SH-SY5Y (cell line): ENCODE results near the gene TTC21A.

Source experiments
- GATA2 ChIP-seq: IDR thresholded peaks from 2 replicates; pipeline ENCODE4 v1.6.1; 2011; ENCODE audit warnings: mild to moderate bottlenecking, low read depth, low read length
- GATA3 ChIP-seq: IDR thresholded peaks from 2 replicates; pipeline ENCODE4 v1.6.1; 2011; ENCODE audit warnings: low read depth, mild to moderate bottlenecking, low read length, moderate library complexity

TTC21A gene

DNA sequence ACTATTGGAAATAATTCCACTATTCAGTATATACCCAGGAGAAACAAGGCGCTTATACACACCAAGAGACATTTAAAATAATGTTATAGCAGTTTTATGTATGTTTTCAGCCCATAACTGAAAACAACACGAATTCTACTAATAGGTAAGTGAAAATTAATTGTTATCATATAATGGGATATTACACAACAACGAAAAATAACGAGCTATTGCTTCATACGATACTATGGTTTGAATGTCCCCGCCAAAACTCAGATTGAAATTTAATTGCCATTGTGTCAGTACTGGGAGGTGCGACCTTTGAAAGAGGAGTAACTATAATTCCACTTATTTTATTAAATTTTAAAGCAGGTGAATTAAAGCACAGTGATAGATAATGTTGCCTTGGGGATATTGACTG, 49.9 kb downstream of the TTC21A start:
- TF ChIP-seq GATA2 (no peak), GATA3 (no peak)

DNA sequence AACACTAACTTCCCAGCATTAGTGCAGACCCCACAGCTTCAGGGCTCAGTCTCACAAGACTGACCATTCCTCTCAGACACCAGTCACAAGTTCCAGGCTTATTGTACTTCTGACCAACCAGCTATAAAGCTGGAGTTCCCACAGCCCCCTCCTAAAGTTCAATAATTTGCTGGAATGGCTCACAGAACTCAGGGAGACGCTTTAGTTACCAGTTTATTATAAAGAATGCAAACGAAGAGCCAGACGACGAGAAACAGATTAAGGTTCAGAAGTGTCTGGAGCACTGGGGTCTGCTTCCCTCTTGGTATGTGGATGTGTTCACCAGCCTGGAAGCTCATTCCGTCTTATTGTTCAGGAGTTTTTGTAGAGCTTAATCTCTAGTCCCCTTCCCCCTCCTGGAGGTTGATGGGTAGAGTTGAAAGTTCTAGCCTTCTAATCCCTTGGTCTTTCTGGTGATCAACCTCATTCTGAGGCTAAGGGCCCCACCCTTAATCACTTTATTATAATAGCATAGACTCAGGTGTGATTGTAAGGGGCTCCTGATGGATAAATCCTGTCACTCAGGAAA, 50.8 kb downstream of the TTC21A start:
- no peak for TF ChIP-seq GATA2
- TF ChIP-seq GATA3, result no peak

DNA sequence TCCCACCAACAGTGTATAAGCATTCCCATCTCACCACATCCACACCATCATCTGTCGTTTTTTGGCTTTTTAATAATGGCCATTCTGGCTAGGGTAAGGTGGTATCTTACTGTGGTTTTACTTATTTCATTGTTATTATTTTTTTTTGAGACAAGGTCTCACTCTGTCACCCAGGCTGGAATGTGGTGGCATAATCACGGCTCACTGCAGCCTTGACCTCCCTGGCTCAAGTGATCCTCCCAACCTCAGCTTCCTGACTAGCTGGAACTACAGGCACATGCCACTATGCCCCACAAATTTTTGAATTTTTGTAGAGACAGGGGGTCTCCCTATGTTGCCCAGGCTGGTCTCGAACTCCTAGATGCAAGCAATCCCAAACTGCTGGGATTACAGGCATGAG, 56.9 kb downstream of the TTC21A start:
- no peak for TF ChIP-seq GATA2
- no peak for TF ChIP-seq GATA3

DNA sequence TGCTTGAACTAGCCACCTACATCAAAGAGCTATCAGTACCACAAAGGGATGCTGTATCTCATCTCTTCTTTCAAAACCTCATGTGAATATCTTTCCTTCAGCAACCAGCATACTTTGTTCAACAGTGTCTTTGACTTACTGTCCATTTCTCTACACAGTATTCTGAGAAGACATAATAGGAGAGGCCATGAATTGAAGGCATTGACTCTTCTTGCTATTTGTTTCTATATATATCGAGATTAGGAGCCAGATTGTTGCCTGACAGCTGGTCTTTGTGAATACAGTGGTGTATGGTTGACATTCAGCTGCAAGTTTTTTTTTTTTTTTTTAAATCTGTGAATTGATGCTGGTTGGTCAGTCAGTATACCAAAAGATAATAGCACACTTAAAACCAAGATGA, 58.0 kb downstream of the TTC21A start:
- TF ChIP-seq GATA3, result no peak
- TF ChIP-seq GATA2, result no peak

DNA sequence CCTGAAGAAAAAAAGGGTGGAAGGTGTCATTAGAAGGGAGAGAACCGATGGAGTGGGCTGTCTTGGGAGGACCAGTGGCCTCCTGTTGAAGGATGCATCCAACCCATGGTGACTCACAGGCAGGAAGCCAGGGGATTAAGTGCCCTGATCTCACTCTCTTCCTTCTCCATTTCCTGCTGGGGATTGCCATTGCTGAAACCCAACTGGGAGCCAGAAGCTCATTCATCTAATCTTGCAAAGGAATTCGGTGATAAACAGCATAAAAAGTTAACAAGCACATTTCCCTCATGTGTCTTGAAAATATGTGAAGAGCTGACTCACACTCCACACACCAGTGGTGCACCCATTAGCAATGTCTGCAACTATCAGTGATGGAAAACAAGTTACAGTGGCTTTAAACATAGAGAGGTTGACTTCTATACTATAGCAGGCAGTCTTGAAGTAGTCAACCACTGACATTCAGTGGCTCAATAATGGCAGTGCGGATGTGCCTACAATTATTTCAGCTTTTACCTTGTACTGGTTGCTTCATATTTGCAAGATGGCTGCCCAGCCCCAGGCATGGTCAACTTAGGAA, 58.7 kb downstream of the TTC21A start:
- TF ChIP-seq GATA3 (no peak), GATA2 (no peak)

DNA sequence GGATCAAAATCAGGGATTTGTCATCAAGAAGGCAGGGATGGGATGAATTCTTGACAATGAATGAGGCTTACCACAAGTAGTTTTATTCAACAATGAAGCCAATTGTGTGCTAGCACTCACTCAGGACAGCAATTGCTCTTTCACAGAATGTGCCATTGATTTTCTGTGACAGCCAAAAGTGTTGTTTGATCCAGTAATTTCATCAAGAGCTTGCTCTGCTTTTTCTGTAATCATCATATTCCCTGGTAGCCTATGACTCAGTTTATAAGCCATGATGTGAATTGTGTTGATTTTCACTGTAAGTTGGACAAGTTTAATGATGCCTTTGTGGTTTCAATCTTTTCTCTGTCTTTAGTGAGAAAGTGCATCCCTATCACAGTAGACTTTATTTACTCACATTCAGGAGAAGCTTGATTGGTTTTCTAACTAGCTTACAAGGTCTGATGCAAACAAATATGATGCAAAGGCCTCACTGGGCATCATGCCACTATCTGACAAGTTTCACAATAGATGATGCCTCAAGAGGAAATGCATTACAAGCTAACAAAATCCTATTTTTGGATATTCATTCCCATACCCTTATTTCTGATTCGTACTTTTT, 59.6 kb downstream of the TTC21A start:
- TF ChIP-seq GATA2 (no peak), GATA3 (no peak)

DNA sequence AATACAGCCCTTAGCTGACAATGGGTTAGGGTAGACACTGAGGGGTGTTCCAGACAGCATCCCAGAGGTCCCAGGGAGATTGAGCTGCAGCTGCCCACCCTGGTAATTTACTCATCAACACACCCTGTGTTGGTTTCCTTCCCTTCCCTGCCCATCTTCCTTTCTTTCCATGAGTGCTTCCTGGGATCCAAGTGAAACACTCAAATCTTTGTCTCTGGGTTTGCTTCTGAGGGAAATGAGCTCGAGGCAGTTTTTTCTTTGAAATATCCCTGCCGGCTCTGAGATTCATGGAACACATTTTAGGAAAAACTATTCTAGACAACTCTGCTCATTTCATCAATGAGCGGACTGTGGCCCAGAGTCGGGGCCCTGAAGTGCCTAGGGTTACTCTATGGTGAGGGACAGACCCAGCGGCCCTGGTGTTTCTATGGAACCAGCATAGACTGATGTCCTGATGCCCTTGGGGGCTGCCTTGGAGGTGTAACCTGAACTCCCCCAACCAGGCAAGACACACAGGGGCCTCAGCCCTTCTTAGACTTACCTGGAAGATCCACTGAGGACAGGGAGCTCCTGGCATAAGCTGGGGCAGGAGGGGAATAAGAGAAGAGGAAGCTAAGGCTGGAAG, 60.8 kb downstream of the TTC21A start:
- TF ChIP-seq GATA3 (no peak), GATA2 (no peak)

DNA sequence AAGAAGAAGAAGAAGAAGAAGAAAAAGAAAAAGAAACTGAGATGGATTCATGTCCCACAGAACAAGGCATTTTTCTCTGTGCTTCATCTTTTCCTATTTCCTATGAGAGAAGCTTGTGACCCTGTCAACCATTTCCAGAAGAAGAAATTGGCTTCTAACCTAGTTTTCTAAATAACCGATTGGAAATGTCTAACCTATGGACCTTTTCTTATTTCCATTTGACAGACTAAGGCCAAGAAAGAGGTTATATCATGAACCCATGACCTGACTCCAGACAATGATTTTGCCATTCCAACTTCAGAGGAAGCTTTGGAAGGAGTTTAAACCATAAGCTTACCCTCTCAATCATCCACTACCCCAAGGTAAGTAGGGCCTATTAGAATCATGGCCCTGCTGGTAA, 62.2 kb downstream of the TTC21A start:
- no peak for TF ChIP-seq GATA2
- TF ChIP-seq GATA3, result no peak

DNA sequence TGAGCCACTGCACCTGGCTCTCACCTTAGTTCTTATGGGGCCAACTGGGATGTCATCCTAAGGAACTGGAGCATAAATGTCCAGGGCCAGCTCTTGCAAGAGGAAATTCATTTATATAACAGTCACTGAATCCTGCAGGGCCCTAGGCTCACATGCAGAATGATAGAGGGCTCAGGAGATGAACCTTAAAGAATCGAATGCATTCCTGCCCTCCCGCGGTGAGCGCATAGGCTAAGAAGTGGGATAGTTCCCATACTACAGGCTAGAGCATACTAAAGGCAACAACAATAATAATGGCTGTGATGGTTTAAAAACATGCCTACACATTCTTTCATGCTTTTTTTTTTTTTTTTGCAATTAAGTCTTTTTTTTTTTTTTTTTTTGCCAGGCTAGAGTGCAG, 63.0 kb downstream of the TTC21A start:
- TF ChIP-seq GATA3 (no peak), GATA2 (no peak)

DNA sequence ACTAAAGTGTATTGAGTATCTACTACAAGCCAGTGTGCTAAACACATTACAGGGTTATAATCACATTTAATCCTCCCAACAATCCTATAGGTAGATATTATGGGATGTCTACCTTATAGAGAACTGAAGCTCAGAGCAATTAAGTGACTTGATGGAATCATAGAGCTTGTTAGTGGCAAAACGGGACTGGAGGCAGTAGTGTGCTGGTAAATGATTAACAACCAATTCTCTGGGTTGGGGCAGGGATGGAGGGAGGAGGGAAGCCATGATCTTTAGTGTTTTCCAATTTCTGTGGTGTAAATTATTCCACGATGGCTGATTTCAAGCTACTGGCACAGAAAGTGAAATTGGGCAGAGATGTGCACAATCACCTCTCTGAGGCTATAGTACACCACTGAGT, 64.4 kb downstream of the TTC21A start:
- TF ChIP-seq GATA3 (no peak), GATA2 (no peak)

DNA sequence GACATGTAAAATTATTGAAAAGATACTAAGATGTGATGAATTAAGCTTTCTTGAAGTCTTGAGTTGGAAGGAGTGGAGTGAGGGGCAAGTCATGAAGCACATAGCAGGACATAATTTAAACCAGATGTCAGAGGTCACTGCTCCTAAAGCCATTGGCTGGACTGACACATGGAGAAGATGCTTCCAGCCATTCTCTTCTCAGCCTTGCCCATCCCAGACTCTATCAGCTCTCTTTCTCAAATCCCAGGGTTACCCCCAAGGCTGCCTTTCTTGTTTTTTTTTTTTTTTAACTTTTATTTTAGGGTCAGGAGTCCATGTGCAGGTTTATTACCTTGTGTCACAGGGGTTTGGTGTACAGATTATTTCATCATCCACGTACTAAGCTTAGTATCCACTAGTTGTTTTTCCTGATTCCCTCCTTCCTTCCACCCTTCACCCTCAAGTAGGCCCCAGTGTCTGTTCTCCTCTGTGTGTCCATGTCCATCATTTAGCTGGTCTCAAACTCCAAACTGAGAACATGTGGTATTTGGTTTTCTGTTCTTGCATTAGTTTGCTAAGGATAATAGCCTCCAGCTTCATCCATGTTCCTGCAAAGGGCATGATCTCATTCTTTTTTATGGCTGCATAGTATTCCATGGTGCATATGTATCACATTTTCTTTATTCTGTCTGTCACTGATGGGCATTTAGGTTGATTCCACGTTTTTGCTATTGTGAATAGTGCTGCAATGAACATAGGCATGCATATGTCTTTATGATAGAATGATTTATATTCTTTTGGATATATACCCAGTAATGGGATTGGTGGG, 66.0 kb downstream of the TTC21A start:
- TF ChIP-seq GATA2 (no peak), GATA3 (no peak)

DNA sequence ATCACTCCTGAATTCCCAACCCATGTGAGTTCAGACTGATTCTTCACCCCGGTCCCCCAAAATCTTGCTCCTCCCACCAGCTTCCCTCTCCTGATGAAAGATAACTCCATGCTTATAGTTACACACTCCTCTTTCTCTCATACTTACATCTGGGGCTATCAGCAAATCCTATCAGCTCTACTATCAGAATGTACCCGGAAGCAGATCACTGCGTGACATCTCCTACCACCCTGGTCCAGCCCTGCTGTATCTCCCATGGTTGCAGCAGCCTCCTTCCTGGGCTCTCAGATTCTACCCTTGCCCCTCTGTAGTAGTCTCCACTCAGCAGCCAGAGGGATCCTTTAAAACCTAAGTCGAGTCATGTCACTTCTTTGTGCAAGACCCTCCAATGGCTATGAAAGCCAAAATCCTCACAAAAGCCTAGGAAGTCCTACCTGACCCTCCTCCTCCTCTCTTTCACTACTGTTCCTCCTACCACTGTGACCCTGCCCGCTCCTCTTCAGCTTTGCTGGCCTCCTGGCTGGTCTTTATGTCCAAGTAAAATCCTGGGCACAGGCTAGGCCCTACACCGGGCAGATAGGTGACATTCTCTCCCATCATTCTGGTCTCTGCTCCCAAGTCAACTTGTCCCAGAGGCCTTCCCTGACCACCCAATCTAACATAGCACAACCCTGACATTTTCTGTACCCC, 68.7 kb downstream of the TTC21A start:
- TF ChIP-seq GATA3 (no peak), GATA2 (no peak)

DNA sequence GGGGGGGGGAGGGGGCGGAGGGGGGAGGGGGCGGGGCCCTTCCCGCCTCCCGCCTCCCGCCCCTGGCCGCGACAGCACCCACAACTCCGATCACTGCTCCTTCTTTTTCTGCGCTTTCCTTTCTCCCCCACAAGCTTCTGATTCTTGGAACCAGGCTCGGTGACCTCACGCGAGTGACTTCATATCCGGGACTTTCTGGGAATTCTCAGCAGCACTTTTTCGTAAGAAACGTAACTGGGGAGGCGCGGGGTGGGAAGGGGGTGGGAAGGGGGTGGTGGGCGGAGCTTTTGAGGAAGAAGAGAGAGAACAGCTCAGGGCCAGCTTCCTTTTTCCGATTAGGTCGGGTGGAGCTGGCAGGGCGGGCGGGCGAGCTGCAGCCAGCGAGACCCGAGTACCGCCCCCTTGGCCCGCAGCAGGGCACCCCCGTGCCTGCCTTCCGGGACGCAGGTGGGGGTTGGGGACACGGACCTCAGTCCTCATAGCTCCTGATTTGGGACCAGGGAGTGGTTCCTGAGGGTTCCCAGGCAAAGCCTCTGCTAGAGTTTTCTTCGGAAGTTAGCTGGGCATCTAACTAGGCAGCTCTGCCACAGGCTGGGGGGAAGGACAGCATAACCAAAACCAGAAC, 70.3 kb downstream of the TTC21A start:
- no peak for TF ChIP-seq GATA2
- TF ChIP-seq GATA3, result no peak

DNA sequence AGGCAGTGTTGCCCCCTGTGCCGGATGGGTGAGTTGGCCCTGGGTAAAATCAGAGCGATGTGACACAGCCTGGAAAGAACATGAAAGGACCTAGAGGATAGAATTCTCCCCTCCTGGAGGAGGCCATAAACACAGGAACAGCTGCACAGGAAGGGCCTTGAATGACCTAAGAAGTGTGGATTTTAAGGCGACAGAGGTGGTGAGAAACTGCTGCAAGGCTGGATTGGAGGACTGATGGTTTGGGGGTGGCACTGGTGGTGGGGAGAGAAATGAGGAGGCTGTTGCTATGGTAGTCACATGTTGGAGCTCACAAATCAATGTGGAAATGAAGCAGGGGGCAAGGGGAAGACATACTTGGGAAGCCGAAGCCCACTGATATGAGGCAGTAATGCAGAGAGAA, 71.1 kb downstream of the TTC21A start:
- TF ChIP-seq GATA3 (no peak), GATA2 (no peak)
